ENCODE results near the gene CELSR1. TPM values are rescaled to one million over a fixed set of nuclear protein-coding genes. Genes with fewer than 3 reads are reported as not detected.

The CELSR1 gene
- total RNA-seq, 4 donors from 2014 or later, result 18.4 to 56.0 (median 31.0) TPM

DNA sequence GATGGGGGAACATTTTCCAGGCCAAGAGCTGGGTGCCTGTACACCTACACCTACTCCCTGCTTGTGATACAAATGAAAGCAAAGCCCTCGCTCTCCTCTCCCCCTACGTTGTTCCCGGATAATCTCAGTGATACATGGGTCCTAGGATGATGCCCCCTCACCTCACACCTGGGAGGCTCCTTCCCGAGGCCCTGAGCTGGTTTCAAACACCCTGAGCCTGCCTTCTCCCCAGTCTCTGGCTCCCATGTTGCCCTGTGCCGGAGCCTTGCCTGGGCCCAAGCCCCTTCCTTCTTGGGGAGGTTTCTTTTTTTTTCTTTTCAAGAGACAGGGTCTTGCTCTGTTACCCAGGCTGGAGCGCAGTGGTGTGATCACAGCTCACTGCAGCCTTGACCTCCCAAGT, 178.7 kb downstream of the CELSR1 start:
- peaks cover 0 to 7% of the 10 kb centered on the region in 2 donors for H3K4me1 ChIP-seq
- intact Hi-C loops (cut with DNase I), result no loop called here
- no peak for DNase-seq
- no peaks in the 10 kb centered on the region for H3K9me3 ChIP-seq
- H3K36me3 ChIP-seq, result peaks cover 21 to 26% of the 10 kb centered on the region in 2 donors
- no peak overlapping the region for H3K4me3 ChIP-seq (replicated peaks in 1 of 3)
- no peaks in the 10 kb centered on the region for H3K27me3 ChIP-seq
- 95 to 96% methylated on average over 6 of the region's 6 CpGs for WGBS, 2 donors
- TF ChIP-seq POLR2A (IDR thresholded peaks at IDR 0.05), result no peak
- TF ChIP-seq, protein P1, sequence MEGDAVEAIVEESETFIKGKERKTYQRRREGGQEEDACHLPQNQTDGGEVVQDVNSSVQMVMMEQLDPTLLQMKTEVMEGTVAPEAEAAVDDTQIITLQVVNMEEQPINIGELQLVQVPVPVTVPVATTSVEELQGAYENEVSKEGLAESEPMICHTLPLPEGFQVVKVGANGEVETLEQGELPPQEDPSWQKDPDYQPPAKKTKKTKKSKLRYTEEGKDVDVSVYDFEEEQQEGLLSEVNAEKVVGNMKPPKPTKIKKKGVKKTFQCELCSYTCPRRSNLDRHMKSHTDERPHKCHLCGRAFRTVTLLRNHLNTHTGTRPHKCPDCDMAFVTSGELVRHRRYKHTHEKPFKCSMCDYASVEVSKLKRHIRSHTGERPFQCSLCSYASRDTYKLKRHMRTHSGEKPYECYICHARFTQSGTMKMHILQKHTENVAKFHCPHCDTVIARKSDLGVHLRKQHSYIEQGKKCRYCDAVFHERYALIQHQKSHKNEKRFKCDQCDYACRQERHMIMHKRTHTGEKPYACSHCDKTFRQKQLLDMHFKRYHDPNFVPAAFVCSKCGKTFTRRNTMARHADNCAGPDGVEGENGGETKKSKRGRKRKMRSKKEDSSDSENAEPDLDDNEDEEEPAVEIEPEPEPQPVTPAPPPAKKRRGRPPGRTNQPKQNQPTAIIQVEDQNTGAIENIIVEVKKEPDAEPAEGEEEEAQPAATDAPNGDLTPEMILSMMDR (IDR thresholded peaks at IDR 0.05), result no peak
- H3K27ac ChIP-seq, result no peak overlapping the region

DNA sequence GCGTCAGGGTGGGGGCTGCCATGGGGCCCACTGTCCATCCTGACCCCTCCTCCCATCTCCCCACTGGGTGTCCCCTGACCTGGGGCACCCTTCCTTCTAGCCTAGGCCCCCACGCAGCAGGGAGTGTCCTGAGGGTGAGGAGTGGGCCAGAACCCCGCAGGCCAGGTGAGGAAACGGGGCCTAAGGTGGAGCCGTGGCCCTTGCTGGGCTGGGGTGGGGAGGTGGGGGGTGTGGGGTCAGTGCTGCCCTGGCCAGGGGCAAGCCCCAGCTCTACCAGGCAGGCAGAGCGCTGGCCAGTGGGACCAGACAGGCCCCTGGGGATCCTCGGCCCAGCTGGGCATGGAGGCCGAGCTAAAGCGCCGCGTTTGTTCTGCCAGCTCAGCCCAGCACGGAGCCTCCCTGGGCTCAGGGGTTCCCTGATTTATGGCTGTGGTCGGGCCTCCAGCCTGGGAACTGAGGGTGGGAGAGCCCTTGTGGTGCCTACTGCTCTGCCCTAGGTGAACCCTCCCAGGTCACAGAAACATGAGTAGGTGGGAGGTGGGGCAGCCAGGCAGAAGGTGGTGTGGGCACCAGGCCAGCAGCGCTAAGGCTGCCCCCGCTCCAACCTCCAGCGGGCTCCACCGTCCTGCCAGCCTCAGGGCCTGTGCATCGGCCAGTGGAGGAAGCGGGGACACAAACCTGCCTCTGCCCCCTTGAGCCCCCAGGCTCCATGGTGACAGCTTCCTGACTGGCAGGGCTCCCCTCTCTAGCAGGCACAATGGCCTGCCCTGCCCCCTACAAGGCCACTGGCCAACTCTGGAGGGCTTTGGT, 179.5 kb downstream of the CELSR1 start:
- H3K4me3 ChIP-seq (replicated peaks in 1 of 3), result no peak overlapping the region
- peak; percentile 40 to 44 for DNase-seq
- H3K4me1 ChIP-seq, result peaks cover 0 to 7% of the 10 kb centered on the region in 2 donors
- no peaks in the 10 kb centered on the region for H3K9me3 ChIP-seq
- TF ChIP-seq POLR2A (IDR thresholded peaks at IDR 0.05), result no peak
- TF ChIP-seq, protein P1 (IDR thresholded peaks at IDR 0.05), result no peak
- peaks cover 24 to 29% of the 10 kb centered on the region in 2 donors for H3K36me3 ChIP-seq
- intact Hi-C loops (cut with DNase I), result no loop called here
- 83 to 90% methylated on average over 10 to 12 of the region's 19 CpGs for WGBS, 2 donors
- no peak overlapping the region for H3K27ac ChIP-seq
- H3K27me3 ChIP-seq, result no peaks in the 10 kb centered on the region

DNA sequence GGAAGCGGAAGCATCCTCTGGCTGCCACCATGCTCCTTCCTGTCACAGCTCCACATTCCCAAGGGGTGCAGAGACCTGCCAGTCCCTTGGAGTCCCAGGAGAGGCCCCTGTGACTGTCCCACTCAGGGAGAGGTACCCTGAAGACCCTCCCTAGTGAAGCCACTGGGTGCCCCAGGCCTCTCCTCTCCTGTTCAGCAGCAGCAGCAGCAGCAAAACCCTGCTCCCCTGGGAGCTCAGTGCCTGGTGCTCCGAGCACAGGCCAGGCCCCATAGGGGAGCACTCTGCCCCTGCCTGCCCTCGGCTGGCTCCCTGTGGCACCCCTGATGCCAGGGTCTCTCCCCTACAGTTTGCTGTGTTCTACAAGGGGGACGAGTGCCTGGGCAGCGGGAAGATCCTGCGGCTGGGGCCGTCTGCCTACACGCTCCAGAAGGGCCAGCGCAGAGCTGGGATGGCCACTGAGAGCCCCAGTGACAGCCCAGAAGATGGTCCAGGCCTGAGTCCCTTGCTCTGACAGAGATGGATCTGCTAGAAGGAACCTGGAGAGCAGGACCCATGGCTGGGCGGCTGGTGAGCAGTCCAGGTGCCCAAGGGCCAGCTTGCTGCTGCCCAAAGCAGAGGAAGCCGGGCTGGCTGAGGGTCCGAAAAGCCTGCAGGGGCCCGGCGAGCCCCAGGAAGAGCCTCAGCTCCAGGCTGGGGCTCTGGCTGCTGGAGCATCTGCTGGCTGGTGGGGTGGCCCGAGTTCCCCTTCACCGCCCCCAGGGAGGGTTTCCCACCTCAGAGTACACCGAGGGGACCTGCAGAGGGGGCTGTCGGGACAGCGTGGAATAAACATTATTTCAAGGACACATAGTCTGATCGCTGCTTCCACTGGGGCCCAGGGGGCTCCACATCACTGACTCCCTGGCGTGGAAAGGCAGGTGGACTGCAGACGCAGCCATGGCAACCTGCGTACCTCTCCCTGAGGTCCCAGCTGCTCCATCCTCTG, 180.6 kb downstream of the CELSR1 start:
- intact Hi-C loops (cut with DNase I), result no loop called here
- TF ChIP-seq, protein P1 (IDR thresholded peaks at IDR 0.05), result no peak
- no peak for TF ChIP-seq POLR2A (IDR thresholded peaks at IDR 0.05)
- H3K9me3 ChIP-seq, result no peaks in the 10 kb centered on the region
- no peak overlapping the region for H3K27ac ChIP-seq
- no peak for DNase-seq
- peaks cover 32 to 41% of the 10 kb centered on the region in 2 donors for H3K36me3 ChIP-seq
- WGBS, 2 donors, result 85 to 89% methylated on average over 9 to 12 of the region's 23 CpGs
- no peaks in the 10 kb centered on the region for H3K27me3 ChIP-seq
- no peak overlapping the region for H3K4me3 ChIP-seq (replicated peaks in 1 of 3)
- H3K4me1 ChIP-seq, result peaks cover 0 to 7% of the 10 kb centered on the region in 2 donors

DNA sequence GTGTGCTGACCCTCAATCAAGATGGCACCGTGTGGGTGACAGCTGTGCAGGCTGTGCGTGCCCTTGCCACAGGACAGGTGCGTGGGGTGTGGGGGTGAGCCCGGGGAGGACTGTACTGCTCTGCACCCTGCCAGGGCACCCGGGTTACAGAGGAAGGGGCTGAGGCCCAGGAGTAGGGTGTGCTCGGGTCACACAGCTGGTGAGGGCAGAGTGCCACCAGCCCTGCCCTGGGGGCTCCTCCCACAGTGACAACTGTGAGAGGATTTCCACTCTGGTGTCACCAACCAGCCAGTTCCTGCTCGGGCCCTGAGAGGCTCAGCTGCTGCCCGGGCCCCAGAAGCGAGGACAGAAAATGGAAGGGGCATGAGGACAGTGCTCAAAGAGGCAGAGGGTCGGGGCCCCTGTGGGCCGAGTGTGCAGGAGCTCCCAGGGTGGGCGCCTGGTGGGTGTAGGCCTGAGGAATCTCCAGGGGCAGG, 181.4 kb downstream of the CELSR1 start:
- Histone ChIP-seq H3K27me3 (no peaks in the 10 kb centered on the region), H3K4me1 (peaks cover 0 to 7% of the 10 kb centered on the region in 2 donors), H3K4me3 (replicated peaks in 1 of 3) (no peak overlapping the region), H3K9me3 (no peaks in the 10 kb centered on the region), H3K36me3 (peaks cover 39 to 48% of the 10 kb centered on the region in 2 donors), H3K27ac (no peak overlapping the region)
- intact Hi-C loops (cut with DNase I), result no loop called here
- TF ChIP-seq, protein P1 (IDR thresholded peaks at IDR 0.05), result no peak
- TF ChIP-seq POLR2A (IDR thresholded peaks at IDR 0.05), result no peak
- no peak for DNase-seq
- 90 to 97% methylated on average over 10 to 12 of the region's 12 CpGs for WGBS, 2 donors

Data from thyroid gland (tissue), 4 donors.